ENCODE results near the gene AP4S1. TPM values are rescaled to one million over a fixed set of nuclear protein-coding genes. Genes with fewer than 3 reads are reported as not detected.

AP4S1 gene
- total RNA-seq, 1 donor from 2014 or later, result 7.7 TPM

DNA sequence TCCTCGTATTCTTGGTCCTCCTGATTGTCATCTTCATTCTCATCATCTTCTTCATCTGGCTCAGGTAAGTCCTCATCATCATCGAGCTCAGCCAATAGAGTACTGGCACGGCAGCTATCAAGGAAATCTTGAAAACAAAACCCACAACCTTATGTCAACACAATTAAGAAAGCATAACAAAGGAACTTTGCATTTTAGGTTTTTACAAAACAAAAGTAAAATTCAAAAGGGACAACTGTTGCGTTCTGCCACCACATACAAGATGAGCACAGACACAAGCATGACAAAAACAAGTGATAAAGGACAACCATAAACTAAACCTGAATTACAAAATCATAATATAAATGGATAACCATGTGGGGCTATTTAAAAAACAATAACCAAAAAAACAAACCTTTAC is 97.5 kb downstream of the AP4S1 start:
- no peak overlapping the region for H3K4me3 ChIP-seq (ENCODE audit: low read depth, low read length)
- TF ChIP-seq, protein P1, sequence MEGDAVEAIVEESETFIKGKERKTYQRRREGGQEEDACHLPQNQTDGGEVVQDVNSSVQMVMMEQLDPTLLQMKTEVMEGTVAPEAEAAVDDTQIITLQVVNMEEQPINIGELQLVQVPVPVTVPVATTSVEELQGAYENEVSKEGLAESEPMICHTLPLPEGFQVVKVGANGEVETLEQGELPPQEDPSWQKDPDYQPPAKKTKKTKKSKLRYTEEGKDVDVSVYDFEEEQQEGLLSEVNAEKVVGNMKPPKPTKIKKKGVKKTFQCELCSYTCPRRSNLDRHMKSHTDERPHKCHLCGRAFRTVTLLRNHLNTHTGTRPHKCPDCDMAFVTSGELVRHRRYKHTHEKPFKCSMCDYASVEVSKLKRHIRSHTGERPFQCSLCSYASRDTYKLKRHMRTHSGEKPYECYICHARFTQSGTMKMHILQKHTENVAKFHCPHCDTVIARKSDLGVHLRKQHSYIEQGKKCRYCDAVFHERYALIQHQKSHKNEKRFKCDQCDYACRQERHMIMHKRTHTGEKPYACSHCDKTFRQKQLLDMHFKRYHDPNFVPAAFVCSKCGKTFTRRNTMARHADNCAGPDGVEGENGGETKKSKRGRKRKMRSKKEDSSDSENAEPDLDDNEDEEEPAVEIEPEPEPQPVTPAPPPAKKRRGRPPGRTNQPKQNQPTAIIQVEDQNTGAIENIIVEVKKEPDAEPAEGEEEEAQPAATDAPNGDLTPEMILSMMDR (conservative IDR thresholded peaks at IDR 0.05; ENCODE audit: low read depth, low read length), result no peak
- no peak for DNase-seq (ENCODE audit: low read depth)

DNA sequence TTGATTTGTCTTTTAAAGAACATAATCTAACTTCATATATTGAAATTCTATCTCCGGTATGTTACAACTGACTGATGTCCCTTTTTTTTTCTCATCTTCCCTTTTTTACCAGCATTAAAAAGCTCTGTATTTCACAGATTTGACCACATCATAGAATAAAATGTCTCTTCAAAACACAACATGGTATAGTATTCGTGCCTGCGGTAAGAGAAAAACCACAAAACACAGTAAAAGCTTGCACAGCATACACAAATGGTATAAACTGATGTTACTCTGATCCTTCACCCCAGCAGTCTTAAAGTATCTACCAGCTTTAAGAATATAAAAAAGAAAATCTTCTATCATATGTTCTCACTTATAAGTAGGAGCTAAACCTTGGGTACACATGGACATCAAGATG is 98.7 kb downstream of the AP4S1 start:
- TF ChIP-seq, protein P1 (conservative IDR thresholded peaks at IDR 0.05; ENCODE audit: low read depth, low read length), result no peak
- no peak overlapping the region for H3K4me3 ChIP-seq (ENCODE audit: low read depth, low read length)
- no peak for DNase-seq (ENCODE audit: low read depth)

DNA sequence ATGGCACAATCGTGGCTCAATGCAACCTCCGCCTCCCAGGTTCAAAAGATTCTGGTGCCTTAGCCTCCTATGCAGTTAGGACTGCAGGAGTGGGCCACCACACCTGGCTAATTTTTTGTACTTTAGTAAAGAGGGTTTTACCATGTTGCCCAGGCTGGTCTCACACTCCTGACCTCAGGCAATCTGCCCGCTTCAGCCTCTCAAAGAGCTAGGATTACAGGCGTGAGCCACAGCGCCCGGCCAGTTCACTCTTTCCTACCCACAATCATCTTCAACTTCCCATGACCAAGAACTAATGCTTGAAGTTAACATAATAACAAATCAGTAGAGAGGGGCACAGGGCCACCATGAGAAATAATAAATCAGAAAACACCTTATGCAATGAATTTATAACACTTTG is 99.8 kb downstream of the AP4S1 start:
- no peak overlapping the region for H3K4me3 ChIP-seq (ENCODE audit: low read depth, low read length)
- DNase-seq (ENCODE audit: low read depth), result no peak
- TF ChIP-seq, protein P1 (conservative IDR thresholded peaks at IDR 0.05; ENCODE audit: low read depth, low read length), result no peak

DNA sequence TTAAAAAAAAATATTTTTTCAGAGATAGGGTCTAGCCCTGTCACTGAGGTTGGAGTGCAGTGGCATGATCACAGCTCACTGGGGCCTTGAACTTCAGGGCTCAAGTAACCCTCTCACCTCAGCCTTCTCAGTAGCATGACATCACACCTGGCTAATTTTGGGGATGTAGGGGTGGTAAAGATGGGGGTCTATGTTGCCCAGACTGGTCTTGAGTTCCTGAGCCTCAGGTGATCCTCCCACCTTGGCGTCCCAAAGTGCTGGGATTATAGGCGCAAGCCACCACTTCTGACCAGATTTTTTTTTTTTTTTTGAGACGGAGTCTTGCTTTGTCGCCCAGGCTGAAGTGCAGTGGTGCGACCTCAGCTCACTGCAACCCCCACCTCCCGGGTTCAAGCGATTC is 101.2 kb downstream of the AP4S1 start:
- TF ChIP-seq, protein P1 (conservative IDR thresholded peaks at IDR 0.05; ENCODE audit: low read depth, low read length), result no peak

DNA sequence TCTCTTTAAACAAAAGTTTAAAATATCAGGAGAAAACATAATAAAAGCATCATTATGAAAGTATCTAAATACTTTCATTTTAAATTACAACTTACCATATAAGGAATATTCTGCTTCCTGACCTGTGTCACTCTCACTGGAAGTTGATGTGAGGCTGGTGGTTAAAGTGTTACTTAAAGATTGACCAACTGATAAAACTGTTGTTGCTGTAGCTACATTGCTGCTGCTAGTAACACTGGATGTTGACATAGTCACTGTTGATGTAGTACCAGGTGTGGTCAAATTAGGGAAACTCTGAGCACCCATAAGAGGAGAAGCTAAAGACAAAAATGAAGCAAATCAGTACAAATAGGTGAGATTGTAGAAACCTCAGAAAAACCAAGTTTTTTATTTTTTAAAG is 102.2 kb downstream of the AP4S1 start:
- peak; percentile 31 for DNase-seq (ENCODE audit: low read depth)
- H3K4me3 ChIP-seq (ENCODE audit: low read depth, low read length), result no peak overlapping the region

More for the DNA sequence above, 101.2 kb downstream of the AP4S1 start:
- no peak for DNase-seq (ENCODE audit: low read depth)
- no peak overlapping the region for H3K4me3 ChIP-seq (ENCODE audit: low read depth, low read length)

DNA sequence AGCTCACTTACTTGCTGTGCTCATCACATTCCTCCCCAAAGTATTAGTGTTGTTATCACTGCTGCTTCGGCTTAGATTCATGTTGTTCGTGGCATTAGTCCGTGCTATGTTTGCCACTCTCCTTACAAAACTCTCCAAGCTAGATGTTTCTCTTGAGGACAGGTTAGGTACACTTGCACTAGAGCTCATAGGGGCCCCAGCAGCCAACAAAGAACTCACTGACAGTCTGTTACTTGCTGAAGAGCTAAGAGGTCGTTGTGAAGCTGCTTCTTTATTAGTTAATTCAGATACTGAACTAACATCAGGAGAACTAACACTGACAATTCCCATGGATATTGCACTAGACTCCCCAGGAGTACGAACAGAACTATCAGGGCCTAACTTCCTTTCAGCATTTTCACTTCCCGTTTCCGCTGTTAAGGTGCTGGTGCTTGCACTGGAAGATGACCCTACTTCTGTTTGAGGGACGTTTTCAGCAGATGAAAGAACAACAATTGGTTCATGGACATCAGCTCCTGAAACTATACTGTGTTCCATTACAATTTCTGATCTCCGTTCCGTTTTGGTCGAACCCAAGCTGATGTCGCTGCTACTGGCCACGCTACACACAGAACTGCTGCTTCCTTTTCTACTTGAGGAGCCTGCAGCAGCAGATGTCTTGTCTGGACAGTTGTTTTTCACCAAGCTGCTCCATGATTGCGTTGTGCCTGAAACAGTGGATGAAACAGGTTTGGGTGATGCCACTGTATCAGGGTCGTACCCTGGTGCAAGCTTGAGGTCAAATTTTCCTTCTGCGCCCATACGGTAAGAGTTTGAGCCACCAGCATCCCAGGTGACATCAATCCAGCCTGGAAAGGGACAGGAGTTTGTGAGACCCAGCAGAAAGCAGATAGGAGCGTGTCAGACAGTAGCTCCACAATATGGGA is 103.4 kb downstream of the AP4S1 start:
- TF ChIP-seq, protein P1 (conservative IDR thresholded peaks at IDR 0.05; ENCODE audit: low read depth, low read length), result no peak
- DNase-seq (ENCODE audit: low read depth), result no peak

More for the DNA sequence above, 102.2 kb downstream of the AP4S1 start:
- TF ChIP-seq, protein P1 (conservative IDR thresholded peaks at IDR 0.05; ENCODE audit: low read depth, low read length), result no peak

DNA sequence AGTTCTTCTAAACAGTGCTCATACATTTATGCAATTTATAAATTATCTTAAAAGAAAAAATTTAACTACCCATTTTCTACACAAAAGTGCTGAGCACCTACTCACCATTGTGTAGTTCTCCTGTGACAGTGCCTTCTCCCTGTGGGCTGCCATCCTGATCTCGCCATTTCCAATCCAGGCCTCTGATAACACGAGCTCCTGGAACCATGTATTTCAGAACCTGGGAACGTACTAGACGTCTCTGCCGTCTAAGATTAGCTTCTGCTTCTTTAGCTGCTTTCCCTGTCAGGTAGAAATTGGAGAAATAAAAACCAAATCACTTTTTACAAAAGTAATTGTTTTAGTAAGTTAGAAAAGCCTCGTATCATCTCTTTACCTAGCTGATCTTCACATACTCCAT is 107.7 kb downstream of the AP4S1 start:
- no peak overlapping the region for H3K4me3 ChIP-seq (ENCODE audit: low read depth, low read length)
- DNase-seq (ENCODE audit: low read depth), result no peak
- TF ChIP-seq, protein P1 (conservative IDR thresholded peaks at IDR 0.05; ENCODE audit: low read depth, low read length), result no peak

More for the DNA sequence above, 103.4 kb downstream of the AP4S1 start:
- H3K4me3 ChIP-seq (ENCODE audit: low read depth, low read length), result no peak overlapping the region

All from epithelial cell of proximal tubule (primary cell).